ENCODE results near the gene ZNF717.
"Not testable (repeated sequence)": the region's sequence is repeated elsewhere in the genome, so short reads cannot be mapped to it uniquely, and the experiment has no call there.

The ZNF717 gene

DNA sequence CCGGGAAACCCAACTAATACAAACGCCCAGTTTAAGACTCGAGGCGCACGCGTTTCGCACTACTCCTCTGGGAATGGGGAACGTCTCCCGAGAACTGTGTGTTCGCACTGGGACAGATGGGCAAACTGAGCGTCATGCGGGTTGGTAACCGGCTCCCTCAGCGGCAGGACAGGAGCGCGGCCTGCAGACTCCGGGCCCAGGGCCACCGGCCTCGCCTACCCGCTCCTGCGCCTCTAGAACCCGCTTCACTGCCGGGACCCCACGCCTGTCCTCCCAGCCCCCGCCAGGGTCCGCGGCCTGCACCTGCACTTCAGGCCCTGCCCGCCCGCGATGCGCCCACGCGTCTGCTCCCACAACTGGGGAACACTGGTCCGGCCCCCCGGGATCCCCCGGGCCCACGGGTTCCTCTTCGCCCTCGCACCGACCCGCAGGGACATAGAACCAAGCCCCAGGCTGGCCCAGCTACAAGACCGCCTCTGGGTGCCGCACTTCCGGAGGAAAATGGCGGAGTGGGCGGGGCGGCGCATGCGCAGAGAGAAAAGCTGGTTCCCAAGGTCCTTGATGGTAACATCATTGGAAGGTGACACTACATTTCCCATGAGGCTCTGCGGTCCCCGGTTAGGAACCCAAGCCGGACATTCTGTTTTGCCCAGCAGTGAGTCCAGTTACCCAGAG, at the start of gene ZNF717:
Gene ZNF717, minus strand, starts transcription at position 469 of the 675 bp plus-strand sequence. CDS start 2,187 bp downstream, outside the sequence.
- not testable (repeated sequence) for DNase-seq (ENCODE audit: insufficient read length, low spot score); FAIRE-seq

GRCh38 chr3:75831076-75831475, 45.7 kb upstream of the ZNF717 start:
- not testable (repeated sequence) for FAIRE-seq; DNase-seq (ENCODE audit: insufficient read length, low spot score)

- not testable (repeated sequence) for FAIRE-seq
Observed at GRCh38 chr3:75818019-75818418, 32.7 kb upstream of the ZNF717 start.

GRCh38 chr3:75816287-75817180, 31.2 kb upstream of the ZNF717 start:
- FAIRE-seq: not testable (repeated sequence)

More at GRCh38 chr3:75818019-75818418, 32.7 kb upstream of the ZNF717 start:
- DNase-seq (ENCODE audit: insufficient read length, low spot score): not testable (repeated sequence)

DNA sequence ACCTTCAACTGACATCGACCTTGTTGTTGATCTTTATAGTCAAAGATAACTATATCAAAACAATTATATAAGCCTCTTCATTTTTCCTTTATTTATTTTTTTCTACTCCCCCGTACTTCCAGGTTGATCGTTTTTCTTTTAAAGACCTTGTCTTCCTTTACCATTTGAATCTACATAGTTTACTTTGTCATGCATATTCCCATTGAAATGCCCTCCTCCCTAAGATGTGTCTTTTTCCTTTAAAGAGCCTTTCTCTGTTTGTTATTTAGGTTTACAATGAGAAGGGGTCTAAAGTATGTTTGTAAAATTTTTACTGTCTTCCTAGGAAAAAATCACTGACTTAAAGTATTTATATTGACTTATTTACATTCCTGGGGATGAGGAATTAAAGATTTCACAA, 29.4 kb upstream of the ZNF717 start:
- no peak for DNase-seq (ENCODE audit: insufficient read length, low spot score)
- FAIRE-seq: no peak

More at GRCh38 chr3:75816287-75817180, 31.2 kb upstream of the ZNF717 start:
- DNase-seq (ENCODE audit: insufficient read length, low spot score): not testable (repeated sequence)

DNA sequence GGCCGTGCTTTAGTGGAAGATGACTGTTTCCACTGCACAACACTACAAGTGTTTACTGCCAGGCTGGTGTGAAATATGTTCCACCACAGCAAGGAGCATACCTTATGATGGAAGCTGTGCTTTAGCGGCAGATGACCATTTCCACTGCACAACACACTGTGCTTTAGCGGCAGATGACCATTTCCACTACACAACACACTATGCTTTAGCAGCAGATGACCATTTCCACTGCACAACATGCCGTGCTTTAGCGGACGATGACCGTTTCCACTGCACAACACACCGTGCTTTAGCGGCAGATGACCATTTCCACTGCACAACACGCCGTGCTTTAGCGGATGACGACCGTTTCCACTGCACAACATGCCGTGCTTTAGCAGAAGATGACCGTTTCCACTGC, 2.8 kb downstream of the ZNF717 start:
- DNase-seq (ENCODE audit: insufficient read length, low spot score) (no peak), FAIRE-seq (no peak)

GRCh38 chr3:75781079-75781745, 4.1 kb downstream of the ZNF717 start:
- FAIRE-seq (no peak), DNase-seq (ENCODE audit: insufficient read length, low spot score) (no peak)

DNA sequence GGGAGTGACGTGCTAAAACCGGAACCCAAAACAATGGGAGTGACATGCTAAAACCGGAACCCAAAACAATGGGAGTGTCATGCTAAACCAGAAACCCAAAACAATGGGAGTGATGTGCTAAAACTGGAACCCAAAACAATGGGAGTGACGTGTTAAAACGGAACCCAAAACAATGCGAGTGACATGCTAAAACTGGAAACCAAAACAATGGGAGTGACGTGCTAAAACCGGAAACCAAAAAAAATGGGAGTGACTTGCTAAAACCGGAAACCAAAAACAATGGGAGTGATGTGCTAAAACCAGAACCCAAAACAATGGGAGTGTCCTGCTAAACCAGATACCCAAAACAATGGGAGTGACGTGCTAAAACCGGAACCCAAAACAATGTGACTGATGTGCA, 7.6 kb downstream of the ZNF717 start:
- not testable (repeated sequence) for DNase-seq (ENCODE audit: insufficient read length, low spot score); FAIRE-seq

GRCh38 chr3:75771631-75772030, 13.7 kb downstream of the ZNF717 start:
- DNase-seq (ENCODE audit: insufficient read length, low spot score); FAIRE-seq: not testable (repeated sequence)

DNA sequence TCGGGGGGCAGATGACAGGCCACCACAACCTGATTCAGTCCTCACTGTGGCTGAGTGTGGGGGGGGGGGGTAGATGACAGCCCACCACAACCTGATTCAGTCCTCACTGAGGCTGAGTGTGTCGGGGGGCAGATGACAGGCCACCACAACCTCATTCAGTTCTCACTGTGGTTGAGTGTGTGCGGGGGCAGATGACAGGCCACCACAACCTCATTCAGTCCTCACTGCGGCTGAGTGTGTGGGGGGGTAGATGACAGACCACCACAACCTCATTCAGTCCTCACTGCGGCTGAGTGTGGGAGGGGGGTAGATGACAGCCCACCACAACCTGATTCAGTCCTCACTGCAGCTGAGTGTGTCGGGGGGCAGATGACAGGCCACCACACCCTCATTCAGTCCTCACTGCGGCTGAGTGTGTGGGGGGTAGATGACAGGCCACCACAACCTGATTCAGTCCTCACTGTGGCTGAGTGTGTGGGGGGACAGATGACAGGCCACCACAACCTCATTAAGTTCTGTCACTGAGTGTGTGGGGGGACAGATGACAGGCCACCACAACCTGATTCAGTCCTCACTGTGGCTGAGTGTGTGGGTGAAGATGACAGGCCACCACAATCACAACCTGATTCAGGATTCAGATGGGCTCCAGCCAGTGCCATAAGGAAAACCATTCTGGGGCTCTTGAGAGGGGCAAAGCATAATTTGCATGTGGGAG, 16.9 kb downstream of the ZNF717 start:
- no peak for FAIRE-seq
- DNase-seq (ENCODE audit: insufficient read length, low spot score): no peak

DNA sequence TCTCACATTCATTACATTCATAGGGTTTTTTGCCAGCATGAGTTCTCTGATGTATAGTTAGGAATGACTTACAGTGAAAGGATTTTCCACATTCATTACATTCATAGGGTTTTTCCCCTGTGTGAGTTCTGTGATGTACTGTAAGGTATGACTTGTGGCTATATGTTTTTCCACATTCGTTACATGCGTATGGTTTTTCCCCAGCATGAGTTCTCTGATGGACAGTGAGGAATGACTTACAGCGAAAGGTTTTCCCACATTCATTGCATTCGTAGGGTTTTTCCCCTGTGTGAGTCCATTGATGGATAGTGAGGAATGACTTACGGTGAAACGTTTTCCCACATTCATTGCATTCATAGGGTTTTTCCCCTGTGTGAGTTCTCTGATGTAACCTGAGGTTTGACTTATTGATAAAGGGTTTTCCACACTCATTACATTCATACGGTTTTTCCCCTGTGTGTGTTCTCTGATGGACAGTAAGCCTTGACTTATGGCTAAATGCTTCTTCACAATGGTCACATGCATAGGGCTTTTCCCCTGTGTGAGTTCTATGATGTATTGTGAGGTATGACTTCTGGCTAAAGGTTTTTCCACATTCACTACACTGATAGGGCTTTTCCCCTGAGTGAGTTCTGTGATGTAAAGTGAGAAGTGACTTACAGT, 47.4 kb downstream of the ZNF717 start:
- FAIRE-seq: no peak
- no peak for DNase-seq (ENCODE audit: insufficient read length, low spot score)

- no peak for DNase-seq (ENCODE audit: insufficient read length, low spot score)
Observed at GRCh38 chr3:75727985-75728384, 57.4 kb downstream of the ZNF717 start.

DNA sequence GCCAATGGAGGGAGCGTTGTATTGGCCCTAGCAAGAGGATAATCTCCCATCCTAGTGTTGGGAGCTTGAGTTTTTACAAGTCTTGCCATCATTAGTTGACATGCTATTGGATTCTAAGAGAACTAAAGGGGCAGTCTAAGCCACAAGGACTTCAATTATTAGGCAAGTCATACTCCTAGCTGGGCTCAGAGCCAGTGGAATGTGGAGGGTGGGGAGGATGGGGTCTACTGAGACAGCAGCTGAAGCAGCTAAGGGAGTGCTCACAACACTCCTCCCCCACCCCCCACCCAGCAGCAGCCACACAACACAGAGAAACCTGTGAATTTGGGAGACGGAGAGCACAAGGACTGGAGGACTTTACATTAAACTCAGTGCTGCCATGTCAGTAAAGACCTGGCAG, 93.3 kb downstream of the ZNF717 start:
- DNase-seq (ENCODE audit: insufficient read length, low spot score) (no peak), FAIRE-seq (no peak)

More at GRCh38 chr3:75727985-75728384, 57.4 kb downstream of the ZNF717 start:
- FAIRE-seq: no peak

DNA sequence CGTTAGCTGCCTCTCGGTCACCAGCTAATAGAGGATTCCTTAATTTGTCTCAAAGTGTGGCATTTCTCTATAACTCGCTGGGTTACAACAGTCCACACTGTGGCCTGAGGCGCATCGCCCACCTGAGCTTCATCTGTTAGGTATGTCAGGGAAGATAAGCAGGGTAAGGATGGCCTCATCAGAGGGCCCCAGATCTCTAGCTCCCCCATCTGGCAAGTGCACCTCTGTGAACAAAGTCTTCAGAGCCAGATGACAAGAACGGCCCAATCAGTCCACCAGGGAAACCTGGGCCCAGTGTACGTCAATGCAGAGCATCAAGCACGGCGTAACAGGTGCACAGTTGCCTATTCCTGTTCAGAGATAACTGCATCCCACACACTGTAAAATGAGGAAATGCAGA, 98.0 kb downstream of the ZNF717 start:
- no peak for FAIRE-seq
- DNase-seq (ENCODE audit: insufficient read length, low spot score): no peak
